Astrocyte (in vitro differentiated cells and primary cell): ENCODE measurements around the gene LRRC15. TPM values are rescaled to one million over a fixed set of nuclear protein-coding genes. Genes with fewer than 3 reads are reported as not detected.

Experiments used
- DNase-seq: peaks from one replicate; pipeline ENCODE4 v3.0.0-alpha.2; 2010; ENCODE audit warnings: low read depth
- FAIRE-seq: peaks from 2 replicates; lab custom pipeline; 2011; peaks lifted over from hg19 to GRCh38; lab: Jason Lieb, UNC
- H2AFZ ChIP-seq: 2 replicates; pipeline ENCODE4 v1.6.0; 2012; ENCODE audit warnings: low read depth, low read length, inconsistent platforms
- H3K27ac ChIP-seq: 2 replicates; pipeline ENCODE4 v1.5.1; 2011; ENCODE audit warnings: low read depth, low read length, inconsistent platforms
- H3K27me3 ChIP-seq: 2 replicates; pipeline ENCODE4 v1.6.0; 2011; ENCODE audit warnings: low read length, inconsistent platforms; ENCODE audit not compliant: insufficient read depth
- H3K36me3 ChIP-seq: 2 replicates; pipeline ENCODE4 v1.5.1; 2011; ENCODE audit warnings: low read length, inconsistent platforms; ENCODE audit not compliant: insufficient read depth
- H3K4me1 ChIP-seq: 2 replicates; pipeline ENCODE4 v1.5.1; 2011; ENCODE audit warnings: low read length, inconsistent platforms; ENCODE audit not compliant: insufficient read depth
- H3K4me2 ChIP-seq: 2 replicates; pipeline ENCODE4 v1.6.0; 2012; ENCODE audit warnings: low read length, inconsistent platforms
- H3K4me3 ChIP-seq: 2 replicates; pipeline ENCODE4 v1.5.1; 2011; ENCODE audit warnings: low read depth, mild to moderate bottlenecking, low read length, inconsistent platforms; ENCODE audit not compliant: insufficient read depth
- H3K79me2 ChIP-seq: 2 replicates; pipeline ENCODE4 v1.6.0; 2012; ENCODE audit warnings: mild to moderate bottlenecking, low read length, inconsistent platforms; ENCODE audit not compliant: insufficient read depth
- H3K9ac ChIP-seq: 2 replicates; pipeline ENCODE4 v1.6.0; 2012; ENCODE audit warnings: mild to moderate bottlenecking, low read length, inconsistent platforms
- H3K9me3 ChIP-seq: 2 replicates; pipeline ENCODE4 v1.5.1; 2012; ENCODE audit warnings: low read depth, mild to moderate bottlenecking, low read length, inconsistent platforms; ENCODE audit not compliant: insufficient read depth
- H4K20me1 ChIP-seq: 2 replicates; pipeline ENCODE4 v1.6.0; 2012; ENCODE audit warnings: low read length, inconsistent platforms; ENCODE audit not compliant: insufficient read depth
- H3K27ac Mint-ChIP-seq: one replicate; pipeline ENCODE4 v1.8.0; 2021; ENCODE audit warnings: mild to moderate bottlenecking, mixed read lengths; ENCODE audit not compliant: unreplicated experiment
- H3K27me3 Mint-ChIP-seq: one replicate; pipeline ENCODE4 v1.8.0; 2021; ENCODE audit warnings: low read depth, mixed read lengths; ENCODE audit not compliant: unreplicated experiment
- H3K36me3 Mint-ChIP-seq: one replicate; pipeline ENCODE4 v1.8.0; 2021; ENCODE audit warnings: low read depth, mixed read lengths; ENCODE audit not compliant: unreplicated experiment
- H3K4me1 Mint-ChIP-seq: one replicate; pipeline ENCODE4 v1.8.0; 2021; ENCODE audit warnings: low read depth, mixed read lengths; ENCODE audit not compliant: unreplicated experiment
- H3K4me3 Mint-ChIP-seq: one replicate; pipeline ENCODE4 v1.8.0; 2021; ENCODE audit warnings: mild to moderate bottlenecking, moderate library complexity, mixed read lengths; ENCODE audit not compliant: unreplicated experiment
- H3K9me3 Mint-ChIP-seq: one replicate; pipeline ENCODE4 v1.8.0; 2021; ENCODE audit warnings: mild to moderate bottlenecking, mixed read lengths; ENCODE audit not compliant: unreplicated experiment
- EZH2 ChIP-seq: IDR thresholded peaks from 2 replicates; pipeline ENCODE4 v1.6.1; 2012; ENCODE audit warnings: mild to moderate bottlenecking, low read length, inconsistent platforms; ENCODE audit not compliant: insufficient read depth
- total RNA-seq: library from RNA; stranded (reverse); gene quantifications from 2 replicates; pipeline ENCODE4 v1.2.1, GENCODE V29; 2021
- TF ChIP-seq, protein P1 (sequence below): IDR thresholded peaks from 2 replicates; pipeline ENCODE4 v1.5.1; 2011; ENCODE audit warnings: low read depth, mild to moderate bottlenecking, inconsistent platforms, low read length, moderate library complexity; ENCODE audit not compliant: insufficient read depth

LRRC15 gene
- total RNA-seq, 1 donor from 2014 or later = 1.4 TPM

DNA sequence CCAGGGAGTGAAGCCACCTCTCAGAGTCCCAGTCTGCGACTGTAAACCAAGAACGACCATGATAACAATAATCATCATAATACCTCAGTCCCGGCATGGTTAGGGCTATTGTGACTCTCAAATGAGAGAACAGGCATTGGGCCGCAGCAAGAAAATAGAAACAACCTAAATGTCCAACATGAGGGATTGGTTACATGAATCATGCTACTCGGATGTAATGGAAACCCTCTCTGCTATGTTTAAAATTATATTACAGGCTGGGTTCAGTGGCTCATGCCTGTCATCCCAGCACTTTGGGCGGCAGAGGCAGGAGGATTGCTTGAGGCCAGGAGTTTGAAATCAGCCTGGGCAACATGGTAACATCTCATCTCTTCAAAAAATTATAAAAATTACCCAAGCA is 21.2 kb downstream of the LRRC15 start:
- no peak overlapping the region for H2AFZ ChIP-seq
- H3K4me3 ChIP-seq = no peak overlapping the region
- no peak overlapping the region for H3K27ac ChIP-seq
- no peaks in the 10 kb centered on the region for H3K79me2 ChIP-seq
- no peaks in the 10 kb centered on the region for H3K9me3 ChIP-seq
- no peak overlapping the region for H3K4me3 Mint-ChIP-seq
- no peaks in the 10 kb centered on the region for H3K36me3 Mint-ChIP-seq
- H4K20me1 ChIP-seq = no peaks in the 10 kb centered on the region
- no peaks in the 10 kb centered on the region for H3K9me3 Mint-ChIP-seq
- DNase-seq (no peak), FAIRE-seq (no peak)
- no peak overlapping the region for H3K27ac Mint-ChIP-seq
- TF ChIP-seq, protein P1, sequence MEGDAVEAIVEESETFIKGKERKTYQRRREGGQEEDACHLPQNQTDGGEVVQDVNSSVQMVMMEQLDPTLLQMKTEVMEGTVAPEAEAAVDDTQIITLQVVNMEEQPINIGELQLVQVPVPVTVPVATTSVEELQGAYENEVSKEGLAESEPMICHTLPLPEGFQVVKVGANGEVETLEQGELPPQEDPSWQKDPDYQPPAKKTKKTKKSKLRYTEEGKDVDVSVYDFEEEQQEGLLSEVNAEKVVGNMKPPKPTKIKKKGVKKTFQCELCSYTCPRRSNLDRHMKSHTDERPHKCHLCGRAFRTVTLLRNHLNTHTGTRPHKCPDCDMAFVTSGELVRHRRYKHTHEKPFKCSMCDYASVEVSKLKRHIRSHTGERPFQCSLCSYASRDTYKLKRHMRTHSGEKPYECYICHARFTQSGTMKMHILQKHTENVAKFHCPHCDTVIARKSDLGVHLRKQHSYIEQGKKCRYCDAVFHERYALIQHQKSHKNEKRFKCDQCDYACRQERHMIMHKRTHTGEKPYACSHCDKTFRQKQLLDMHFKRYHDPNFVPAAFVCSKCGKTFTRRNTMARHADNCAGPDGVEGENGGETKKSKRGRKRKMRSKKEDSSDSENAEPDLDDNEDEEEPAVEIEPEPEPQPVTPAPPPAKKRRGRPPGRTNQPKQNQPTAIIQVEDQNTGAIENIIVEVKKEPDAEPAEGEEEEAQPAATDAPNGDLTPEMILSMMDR = no peak
- no peak for TF ChIP-seq EZH2
- H3K4me1 ChIP-seq = peaks cover 4% of the 10 kb centered on the region
- H3K9ac ChIP-seq = no peak overlapping the region
- no peaks in the 10 kb centered on the region for H3K36me3 ChIP-seq
- peaks cover 34% of the 10 kb centered on the region for H3K27me3 Mint-ChIP-seq
- H3K4me2 ChIP-seq = no peak overlapping the region
- no peaks in the 10 kb centered on the region for H3K27me3 ChIP-seq
- peaks cover 4% of the 10 kb centered on the region for H3K4me1 Mint-ChIP-seq

GRCh38 chr3:194346621-194347020 is 22.9 kb downstream of the LRRC15 start:
- TF ChIP-seq, protein P1 = no peak
- Histone ChIP-seq H2AFZ (no peak overlapping the region), H3K4me3 (no peak overlapping the region), H4K20me1 (no peaks in the 10 kb centered on the region), H3K9me3 (no peaks in the 10 kb centered on the region), H3K4me2 (no peak overlapping the region), H3K4me1 (peaks cover 4% of the 10 kb centered on the region), H3K9ac (no peak overlapping the region), H3K27me3 (peaks cover 5% of the 10 kb centered on the region), H3K27ac (no peak overlapping the region), H3K79me2 (no peaks in the 10 kb centered on the region), H3K36me3 (no peaks in the 10 kb centered on the region)
- Mint-ChIP-seq H3K4me3 (no peak overlapping the region), H3K36me3 (no peaks in the 10 kb centered on the region), H3K4me1 (peaks cover 4% of the 10 kb centered on the region), H3K27me3 (peaks cover 50% of the 10 kb centered on the region), H3K9me3 (no peaks in the 10 kb centered on the region), H3K27ac (no peak overlapping the region)
- DNase-seq = no peak
- no peak for FAIRE-seq

DNA sequence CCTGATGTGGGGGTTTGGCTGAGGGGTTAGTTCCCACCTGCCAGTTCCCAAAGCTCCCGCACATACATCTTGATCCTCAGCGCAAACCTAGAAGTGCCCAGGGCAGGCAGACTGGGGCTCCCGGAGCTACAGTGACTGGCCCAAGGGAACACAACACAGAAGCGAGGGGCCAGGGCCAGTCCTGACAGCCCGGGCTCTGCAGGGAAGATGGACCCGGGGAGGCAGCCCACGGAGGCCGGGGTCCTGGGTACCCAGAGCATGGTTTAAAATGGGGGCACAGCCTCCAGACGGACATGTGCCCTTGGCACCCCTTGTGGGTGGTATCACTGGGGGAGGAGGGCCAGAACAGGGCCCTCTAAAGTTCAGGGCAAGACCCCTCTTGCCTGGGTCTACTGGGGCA is 23.5 kb downstream of the LRRC15 start:
- no peaks in the 10 kb centered on the region for H3K9me3 Mint-ChIP-seq
- FAIRE-seq (no peak), DNase-seq (no peak)
- no peaks in the 10 kb centered on the region for H4K20me1 ChIP-seq
- H3K79me2 ChIP-seq = no peaks in the 10 kb centered on the region
- H3K9me3 ChIP-seq = no peaks in the 10 kb centered on the region
- H3K4me1 Mint-ChIP-seq = peaks cover 4% of the 10 kb centered on the region
- H3K36me3 ChIP-seq = no peaks in the 10 kb centered on the region
- H3K27ac Mint-ChIP-seq = no peak overlapping the region
- no peak overlapping the region for H3K4me2 ChIP-seq
- TF ChIP-seq, protein P1 = no peak
- TF ChIP-seq EZH2 = no peak
- H3K27me3 Mint-ChIP-seq = peaks cover 54% of the 10 kb centered on the region
- H3K4me3 ChIP-seq = no peak overlapping the region
- H3K9ac ChIP-seq = no peak overlapping the region
- no peak overlapping the region for H3K4me3 Mint-ChIP-seq
- H3K4me1 ChIP-seq = peaks cover 3% of the 10 kb centered on the region
- H2AFZ ChIP-seq = no peak overlapping the region
- peaks cover 5% of the 10 kb centered on the region for H3K27me3 ChIP-seq
- no peaks in the 10 kb centered on the region for H3K36me3 Mint-ChIP-seq
- H3K27ac ChIP-seq = no peak overlapping the region
